HUES6 (cell line): Measurements from ENCODE around the gene RPL12.

ENCODE experiments used
- H3K27ac ChIP-seq: 2 replicates; pipeline ENCODE4 v1.7.0; 2013; ENCODE audit warnings: low read depth, mild to moderate bottlenecking, low read length, inconsistent platforms
- H3K27me3 ChIP-seq: 2 replicates; pipeline ENCODE4 v1.6.1; 2013; ENCODE audit warnings: low read length; ENCODE audit not compliant: control insufficient read depth, insufficient read depth
- H3K36me3 ChIP-seq: 2 replicates; pipeline ENCODE4 v1.6.1; 2013; ENCODE audit warnings: low read length; ENCODE audit not compliant: control insufficient read depth, insufficient read depth
- H3K4me1 ChIP-seq: 2 replicates; pipeline ENCODE4 v1.6.1; 2013; ENCODE audit warnings: low read length; ENCODE audit not compliant: control insufficient read depth, insufficient read depth
- H3K4me3 ChIP-seq: 2 replicates; pipeline ENCODE4 v1.5.1; 2013; ENCODE audit warnings: low read depth, low read length
- H3K9ac ChIP-seq: one replicate; pipeline ENCODE4 v1.6.1; 2013; ENCODE audit warnings: mild to moderate bottlenecking, low read length
- H3K9me3 ChIP-seq: 2 replicates; pipeline ENCODE4 v1.6.1; 2013; ENCODE audit warnings: low read depth, low read length; ENCODE audit not compliant: control insufficient read depth, insufficient read depth

The RPL12 gene

DNA sequence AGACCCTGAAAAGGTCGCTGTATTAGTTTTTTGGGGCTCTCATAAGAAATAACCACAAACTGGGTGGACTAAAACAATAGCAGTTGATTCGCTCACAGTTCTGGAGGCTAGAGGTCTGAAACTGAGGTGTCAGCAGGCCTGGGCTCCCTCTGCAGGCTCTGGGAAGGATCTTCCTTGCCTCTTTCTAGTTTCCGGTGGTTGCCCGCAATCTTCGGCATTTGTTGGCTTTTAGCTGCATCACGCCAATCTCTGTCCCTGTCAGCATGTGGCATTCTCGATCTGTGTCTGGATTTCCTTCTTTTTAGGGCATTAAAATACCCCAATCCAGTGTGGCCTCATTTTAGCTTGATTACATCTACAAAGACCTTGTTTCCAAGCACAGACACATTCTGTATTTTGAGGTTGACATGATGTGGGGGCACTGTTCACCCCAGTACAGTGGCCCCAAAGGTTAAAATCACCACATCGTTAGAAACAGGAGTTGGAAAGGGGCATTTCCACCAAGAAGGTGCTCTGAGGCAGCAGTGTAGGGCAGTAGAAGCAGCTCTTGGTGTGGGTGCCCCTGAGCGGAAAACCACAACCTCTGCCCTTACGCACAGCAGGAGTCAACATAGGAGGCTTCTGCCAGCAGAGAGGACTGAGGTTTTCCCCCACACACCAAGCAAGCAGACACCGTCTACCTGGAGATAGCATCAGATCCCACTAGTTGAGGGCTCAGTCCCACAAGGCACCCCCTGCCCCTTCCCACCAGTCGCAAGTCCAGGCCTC is 13.5 kb downstream of the RPL12 start:
- Histone ChIP-seq H3K4me1 (no peaks in the 10 kb centered on the region), H3K9ac (no peak overlapping the region), H3K9me3 (no peaks in the 10 kb centered on the region), H3K27me3 (no peaks in the 10 kb centered on the region), H3K4me3 (no peak overlapping the region), H3K36me3 (peaks cover 86% of the 10 kb centered on the region), H3K27ac (no peak overlapping the region)

DNA sequence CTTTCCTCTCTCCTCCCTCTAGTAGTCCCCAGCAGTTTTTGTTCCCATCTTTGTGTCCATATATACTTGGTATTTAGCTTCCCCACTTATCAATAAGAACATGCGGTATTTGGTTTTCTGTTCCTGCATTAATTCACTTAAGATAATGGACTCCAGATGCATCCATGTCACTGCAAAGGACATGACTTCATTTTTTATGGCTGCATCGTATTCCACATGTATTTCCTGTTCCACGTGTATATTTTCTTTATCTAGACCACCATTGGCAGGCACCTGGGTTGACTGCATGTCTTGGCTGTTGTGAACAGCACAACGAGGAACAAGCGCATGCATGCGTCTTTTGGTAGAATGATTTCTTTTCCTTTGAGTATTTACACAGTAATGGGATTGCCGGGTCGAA is 20.8 kb downstream of the RPL12 start:
- Histone ChIP-seq H3K4me3 (no peak overlapping the region), H3K27ac (no peak overlapping the region), H3K36me3 (peaks cover 57% of the 10 kb centered on the region), H3K27me3 (no peaks in the 10 kb centered on the region), H3K9me3 (no peaks in the 10 kb centered on the region), H3K9ac (no peak overlapping the region), H3K4me1 (no peaks in the 10 kb centered on the region)

DNA sequence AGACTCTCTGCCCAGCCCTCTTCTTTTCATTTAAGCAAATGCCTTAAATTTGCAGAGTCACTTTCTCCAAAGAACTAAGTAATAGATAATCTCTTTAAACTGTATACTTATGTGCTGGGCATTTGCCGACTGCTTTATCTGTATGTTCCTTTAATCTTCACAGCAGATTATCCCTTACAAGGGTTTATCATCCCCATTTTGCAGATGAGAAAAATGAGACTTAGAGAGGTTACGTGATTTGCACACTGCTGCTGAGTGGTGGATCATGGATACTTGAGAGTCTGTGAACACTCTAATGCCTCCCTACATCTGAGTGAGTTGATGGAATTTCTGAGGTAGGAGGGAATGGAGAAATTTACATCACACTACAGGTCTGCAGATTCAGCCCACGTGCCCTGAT is 22.9 kb downstream of the RPL12 start:
- Histone ChIP-seq H3K9ac (no peak overlapping the region), H3K27me3 (no peaks in the 10 kb centered on the region), H3K27ac (no peak overlapping the region), H3K4me1 (peaks cover 4% of the 10 kb centered on the region; the same call in 1 of the 2 replicates), H3K36me3 (peaks cover 37% of the 10 kb centered on the region), H3K9me3 (no peaks in the 10 kb centered on the region), H3K4me3 (no peak overlapping the region)

DNA sequence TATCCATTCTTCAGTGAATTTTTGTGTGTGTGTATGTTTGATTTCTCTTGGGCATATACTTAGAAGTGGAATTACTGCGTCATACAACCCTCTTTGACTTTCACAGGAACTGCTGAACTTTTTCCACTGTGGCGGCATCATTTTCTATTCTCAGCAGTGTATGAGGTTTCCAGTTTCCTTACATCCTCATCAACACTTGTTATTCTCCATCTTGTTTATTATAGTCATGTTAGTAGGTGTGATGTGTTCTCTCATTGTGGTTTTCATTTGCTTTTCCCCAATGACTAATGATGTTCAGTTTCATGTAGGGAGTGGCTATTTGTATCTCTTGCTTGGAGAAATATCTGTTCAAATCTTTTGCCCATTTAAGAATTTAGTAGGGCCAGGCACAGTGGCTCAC is 24.4 kb downstream of the RPL12 start:
- no peaks in the 10 kb centered on the region for H3K9me3 ChIP-seq
- no peak overlapping the region for H3K4me3 ChIP-seq
- no peak overlapping the region for H3K9ac ChIP-seq
- H3K27me3 ChIP-seq, result no peaks in the 10 kb centered on the region
- peaks cover 4% of the 10 kb centered on the region; the same call in 1 of the 2 replicates for H3K4me1 ChIP-seq
- peaks cover 31% of the 10 kb centered on the region for H3K36me3 ChIP-seq
- H3K27ac ChIP-seq, result no peak overlapping the region

DNA sequence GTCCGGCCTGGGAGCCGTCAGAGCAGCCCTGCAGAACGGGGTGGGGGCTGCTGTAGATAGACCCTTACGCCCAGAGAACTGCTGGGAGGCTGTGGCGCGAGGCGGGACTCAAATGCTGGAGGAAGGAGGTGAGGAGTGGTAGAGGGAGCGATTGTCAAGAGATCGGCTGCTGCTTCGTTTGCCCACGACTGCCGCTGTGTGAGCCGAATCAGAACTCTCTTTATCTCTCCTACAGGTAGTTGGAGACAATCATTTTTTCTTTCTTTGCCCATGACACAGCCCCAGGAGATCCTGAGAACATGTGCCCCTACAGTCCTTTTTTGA is 26.6 kb downstream of the RPL12 start:
- peak overlapping the region; percentile 98; the same call in 1 of the 2 replicates for H3K27ac ChIP-seq
- H3K4me3 ChIP-seq, result peak overlapping the region; percentile 83
- H3K4me1 ChIP-seq, result peaks cover 4% of the 10 kb centered on the region; the same call in 1 of the 2 replicates
- peak overlapping the region; percentile 85 for H3K9ac ChIP-seq
- H3K36me3 ChIP-seq, result peaks cover 18% of the 10 kb centered on the region
- H3K27me3 ChIP-seq, result no peaks in the 10 kb centered on the region
- H3K9me3 ChIP-seq, result no peaks in the 10 kb centered on the region

DNA sequence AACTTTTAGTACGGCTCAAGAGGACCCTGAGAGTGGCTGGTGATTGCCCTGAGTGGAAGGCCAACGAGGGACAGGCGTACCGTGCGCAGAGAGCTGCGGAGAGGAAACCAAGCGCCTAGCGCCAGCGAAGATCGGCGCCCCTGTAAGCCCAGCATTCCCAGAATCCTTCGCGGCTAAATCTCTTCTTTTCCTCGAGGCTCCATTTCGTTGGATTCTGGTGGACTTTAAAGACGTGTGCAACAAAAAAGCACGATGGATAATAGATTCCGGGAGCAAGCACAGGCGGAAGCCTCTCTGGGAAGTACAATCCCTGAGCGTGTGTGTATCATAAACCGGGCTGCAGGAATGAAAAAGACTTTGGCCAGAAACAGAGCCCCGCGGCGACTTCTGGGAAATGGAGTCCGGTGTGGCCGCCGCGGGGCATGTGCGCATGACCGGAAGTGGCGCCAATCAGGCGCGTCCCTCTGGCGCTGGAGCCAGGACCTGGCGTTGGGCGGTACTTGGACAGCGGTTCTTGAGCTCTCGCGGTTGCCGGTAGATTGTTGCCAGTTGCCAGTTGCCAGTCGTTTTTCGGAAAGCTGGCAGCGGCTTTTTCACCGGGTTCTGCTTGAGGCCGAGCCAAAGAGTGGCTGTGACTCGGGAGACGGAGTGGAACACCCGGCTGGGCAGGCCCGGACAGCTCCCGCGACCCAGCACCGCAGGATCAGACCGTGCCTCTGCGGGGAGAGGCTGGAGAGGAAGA is 27.1 kb downstream of the RPL12 start, which contains the start of gene ZNF79:
ZNF79 (plus strand) TSS at position 449 of the 742 bp plus-strand sequence. CDS start 406 bp downstream, outside the sequence.
- H3K4me3 ChIP-seq, result peak within 1 kb of the TSS; percentile 83
- peak within 1 kb of the TSS; percentile 98 for H3K27ac ChIP-seq
- peaks cover 4% of the 10 kb centered on the region; the same call in 1 of the 2 replicates for H3K4me1 ChIP-seq
- no peaks in the 10 kb centered on the region for H3K9me3 ChIP-seq
- H3K27me3 ChIP-seq, result no peaks in the 10 kb centered on the region
- H3K36me3 ChIP-seq, result peaks cover 13% of the 10 kb centered on the region
- peak within 1 kb of the TSS; percentile 85 for H3K9ac ChIP-seq

DNA sequence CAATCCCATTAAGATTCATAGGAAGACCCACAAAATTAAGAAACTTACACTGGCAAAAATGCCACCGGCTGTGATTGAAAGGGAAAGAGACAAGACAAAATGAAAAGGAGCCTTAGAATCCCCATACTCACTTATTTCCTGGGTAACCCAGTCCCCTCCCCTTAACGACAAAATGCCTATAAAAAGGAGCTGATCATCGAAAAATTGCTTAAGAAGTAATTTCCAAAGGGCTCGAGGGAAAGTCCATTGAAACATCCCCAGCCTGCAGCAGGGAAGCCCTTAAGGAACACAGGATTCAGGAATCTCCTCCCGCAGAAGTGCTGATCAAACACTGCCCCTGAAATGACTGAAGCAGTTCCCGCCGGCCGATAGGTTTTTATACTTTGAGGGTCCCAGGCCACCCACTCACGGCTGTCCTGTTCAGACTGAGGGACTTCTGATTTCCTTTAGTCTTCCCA is 27.7 kb downstream of the RPL12 start:
- Histone ChIP-seq H3K4me1 (peaks cover 8% of the 10 kb centered on the region; the same call in 1 of the 2 replicates), H3K36me3 (peaks cover 8% of the 10 kb centered on the region), H3K4me3 (peak overlapping the region; percentile 83), H3K9ac (peak overlapping the region; percentile 85), H3K9me3 (no peaks in the 10 kb centered on the region), H3K27me3 (no peaks in the 10 kb centered on the region), H3K27ac (peak overlapping the region; percentile 98)

DNA sequence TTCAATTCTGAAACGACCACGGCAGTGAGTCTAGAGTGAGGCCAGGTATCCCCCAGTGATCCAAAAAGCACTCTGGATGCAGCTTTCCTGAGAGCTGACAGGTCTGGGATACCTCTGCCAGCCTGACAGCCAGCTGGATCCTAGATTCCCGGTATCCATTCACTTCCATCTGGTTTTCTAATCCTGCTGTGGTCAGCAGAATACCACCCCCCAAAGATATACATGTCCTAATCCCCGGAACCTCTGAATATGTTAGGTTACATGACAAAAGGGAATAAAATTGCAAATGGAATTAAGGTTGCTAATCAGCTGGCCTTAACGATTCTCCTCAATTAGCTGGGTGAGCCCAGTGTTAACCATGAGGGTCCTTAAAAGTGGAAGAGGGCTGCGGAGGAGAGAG is 28.4 kb downstream of the RPL12 start:
- Histone ChIP-seq H3K27ac (no peak overlapping the region), H3K4me3 (no peak overlapping the region; the same call in 1 of the 2 replicates), H3K36me3 (peaks cover 5% of the 10 kb centered on the region; the same call in 1 of the 2 replicates), H3K27me3 (no peaks in the 10 kb centered on the region), H3K4me1 (peaks cover 8% of the 10 kb centered on the region; the same call in 1 of the 2 replicates), H3K9me3 (no peaks in the 10 kb centered on the region), H3K9ac (no peak overlapping the region)

DNA sequence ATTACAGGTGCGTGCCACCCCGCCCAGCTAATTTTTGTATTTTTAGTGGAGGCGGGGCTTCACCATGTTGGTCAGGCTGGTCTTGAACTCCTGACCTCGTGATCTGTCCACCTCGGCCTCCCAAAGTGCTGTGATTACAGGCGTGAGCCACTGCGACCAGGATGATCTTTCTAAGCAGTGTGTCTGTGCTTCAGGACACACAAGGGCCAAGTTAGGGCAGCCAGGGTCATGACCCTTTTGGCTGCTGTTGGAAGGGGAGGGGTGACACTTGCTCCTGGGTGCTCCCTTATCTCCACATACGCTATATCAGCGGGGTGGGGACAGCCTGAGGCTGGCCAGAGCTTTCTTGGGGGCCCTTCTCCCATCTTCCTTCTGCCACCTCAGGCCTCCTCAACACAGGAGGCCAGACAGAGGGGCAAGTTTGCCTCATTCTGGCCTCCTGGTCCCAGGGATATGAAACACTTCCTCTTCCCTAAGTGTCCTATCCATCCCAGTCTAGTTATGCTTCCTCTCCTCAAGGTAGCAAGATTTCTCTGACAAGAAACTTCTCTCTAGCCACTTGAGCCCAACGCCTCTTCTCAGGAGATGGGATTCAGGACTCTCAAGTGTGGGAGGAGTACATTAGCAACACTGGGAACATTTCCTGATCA is 28.9 kb downstream of the RPL12 start:
- Histone ChIP-seq H3K4me3 (no peak overlapping the region), H3K9me3 (no peaks in the 10 kb centered on the region), H3K9ac (no peak overlapping the region), H3K27me3 (no peaks in the 10 kb centered on the region), H3K36me3 (peaks cover 5% of the 10 kb centered on the region; the same call in 1 of the 2 replicates), H3K27ac (no peak overlapping the region), H3K4me1 (peaks cover 8% of the 10 kb centered on the region; the same call in 1 of the 2 replicates)

DNA sequence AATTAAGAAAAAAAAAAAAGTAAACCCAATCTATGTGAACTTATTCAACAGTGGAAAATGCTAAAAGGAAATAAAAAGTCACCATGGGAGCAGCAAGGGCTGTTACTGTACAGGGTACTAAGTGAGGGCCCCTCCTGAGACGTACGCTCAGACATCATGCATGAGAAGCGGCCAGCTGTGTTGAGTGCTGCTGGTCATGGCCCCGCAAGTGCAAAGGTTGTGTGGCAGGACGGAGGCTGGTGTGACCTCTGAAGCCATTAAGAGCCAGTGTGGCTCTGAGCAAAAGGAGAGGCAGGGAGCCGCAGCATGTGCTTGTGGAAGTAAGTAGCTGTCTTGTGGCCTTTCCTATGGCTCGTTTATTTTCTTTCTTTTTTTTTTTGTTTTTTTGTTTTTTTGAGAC is 30.1 kb downstream of the RPL12 start:
- no peak overlapping the region for H3K9ac ChIP-seq
- peaks cover 8% of the 10 kb centered on the region; the same call in 1 of the 2 replicates for H3K4me1 ChIP-seq
- no peaks in the 10 kb centered on the region for H3K9me3 ChIP-seq
- no peak overlapping the region for H3K27ac ChIP-seq
- H3K4me3 ChIP-seq, result no peak overlapping the region
- no peaks in the 10 kb centered on the region for H3K27me3 ChIP-seq
- H3K36me3 ChIP-seq, result no peaks in the 10 kb centered on the region
